ENCODE data around the gene NT5C3B. TPM values are rescaled to one million over a fixed set of nuclear protein-coding genes. Genes with fewer than 3 reads are reported as not detected.

The NT5C3B gene
- total and polyA plus RNA-seq, 12 donors: 36.2 to 121 (median 50.7) TPM

GRCh38 chr17:41870097-41870496 is 34.1 kb upstream of the NT5C3B start:
- TF ChIP-seq POLR2A (IDR thresholded peaks at IDR 0.05) (no peak), CTCF (IDR thresholded peaks at IDR 0.05) (no peak)
- H3K27me3 ChIP-seq: no peaks in the 10 kb centered on the region
- DNase-seq: no peak
- intact Hi-C loops (cut with DNase I): no loop called here
- H3K27ac ChIP-seq: no peak overlapping the region
- no peaks in the 10 kb centered on the region for H3K9me3 ChIP-seq (replicated peaks in 1 of 3)
- no peak overlapping the region for H3K4me3 ChIP-seq
- H3K4me1 ChIP-seq (replicated peaks in 1 of 2): no peaks in the 10 kb centered on the region
- WGBS, 4 donors: 81 to 91% (median 89%) methylated on average over 2 of the region's 2 CpGs
- H3K36me3 ChIP-seq (replicated peaks in 1 of 2): peaks cover 0 to 65% of the 10 kb centered on the region in 2 donors

DNA sequence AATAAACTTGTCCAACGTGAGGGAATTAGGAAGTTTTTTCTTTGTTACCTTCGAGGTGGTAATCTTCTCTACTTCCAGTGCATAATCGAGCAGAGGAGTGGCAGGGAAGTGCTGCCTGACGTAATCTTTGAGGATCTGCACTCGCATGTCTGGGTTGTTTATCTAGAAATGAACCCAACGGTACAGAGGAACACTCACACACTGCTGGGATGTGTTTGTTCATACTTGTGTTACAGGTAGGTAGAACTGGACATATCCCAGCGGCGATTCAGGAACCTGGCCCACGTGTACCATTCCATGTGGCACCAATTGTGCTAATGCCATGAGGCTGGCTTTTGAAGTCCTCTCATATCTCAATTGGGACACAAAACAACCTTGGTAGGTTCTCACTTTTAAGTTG is 33.4 kb upstream of the NT5C3B start:
- Histone ChIP-seq H3K4me3 (no peak overlapping the region), H3K4me1 (replicated peaks in 1 of 2) (no peaks in the 10 kb centered on the region), H3K36me3 (replicated peaks in 1 of 2) (peaks cover 0 to 65% of the 10 kb centered on the region in 2 donors), H3K27ac (no peak overlapping the region), H3K9me3 (replicated peaks in 1 of 3) (no peaks in the 10 kb centered on the region), H3K27me3 (no peaks in the 10 kb centered on the region)
- intact Hi-C loops (cut with DNase I): no loop called here
- TF ChIP-seq POLR2A (IDR thresholded peaks at IDR 0.05) (no peak), CTCF (IDR thresholded peaks at IDR 0.05) (no peak)
- DNase-seq: no peak
- WGBS, 4 donors: 78 to 84% (median 79%) methylated on average over 7 to 9 of the region's 9 CpGs

DNA sequence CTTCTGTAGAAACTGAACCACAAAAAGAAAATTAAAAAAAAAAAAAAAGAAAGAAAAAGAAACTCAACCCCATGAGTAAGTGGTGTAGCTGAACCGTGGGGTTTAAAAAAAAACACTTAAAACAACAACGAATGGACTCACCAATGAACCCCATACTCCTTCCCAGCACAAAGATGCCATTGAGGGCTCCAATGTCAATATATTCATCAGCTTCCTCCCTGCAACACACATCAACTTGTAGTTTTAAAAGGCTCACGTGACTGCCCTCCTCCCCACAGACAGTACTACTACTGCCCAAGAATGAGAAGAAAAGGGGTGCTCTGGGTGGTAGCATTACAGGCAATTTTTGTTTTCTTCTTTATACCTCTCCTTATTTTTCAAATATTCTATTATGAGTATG is 32.5 kb upstream of the NT5C3B start:
- WGBS, 4 donors: 55 to 62% (median 58%) methylated on average over 3 of the region's 3 CpGs
- intact Hi-C loops (cut with DNase I): no loop called here
- no peak overlapping the region for H3K27ac ChIP-seq
- no peak overlapping the region for H3K4me3 ChIP-seq
- H3K4me1 ChIP-seq (replicated peaks in 1 of 2): peaks cover 4 to 8% of the 10 kb centered on the region in 2 donors
- no peak for DNase-seq
- TF ChIP-seq CTCF (IDR thresholded peaks at IDR 0.05): no peak
- no peak for TF ChIP-seq POLR2A (IDR thresholded peaks at IDR 0.05)
- H3K27me3 ChIP-seq: no peaks in the 10 kb centered on the region
- no peaks in the 10 kb centered on the region for H3K9me3 ChIP-seq (replicated peaks in 1 of 3)
- H3K36me3 ChIP-seq (replicated peaks in 1 of 2): peaks cover 0 to 60% of the 10 kb centered on the region in 2 donors

GRCh38 chr17:41865596-41865893 is 29.5 kb upstream of the NT5C3B start:
- Histone ChIP-seq H3K36me3 (replicated peaks in 1 of 2) (peaks cover 0 to 31% of the 10 kb centered on the region in 2 donors), H3K9me3 (replicated peaks in 1 of 3) (no peaks in the 10 kb centered on the region), H3K27ac (peak overlapping the region in 3 of 5 donors; percentile 89 to 94 (median 93)), H3K27me3 (no peaks in the 10 kb centered on the region), H3K4me3 (peak overlapping the region in 1 of 4 donors; percentile 76), H3K4me1 (replicated peaks in 1 of 2) (peaks cover 6 to 30% of the 10 kb centered on the region in 2 donors)
- WGBS, 4 donors: 0 to 2% (median 2%) methylated on average over 9 to 10 of the region's 10 CpGs
- intact Hi-C loops (cut with DNase I): no loop called here
- DNase-seq: no peak
- TF ChIP-seq CTCF (IDR thresholded peaks at IDR 0.05) (no peak), POLR2A (IDR thresholded peaks at IDR 0.05) (no peak)
